ENCODE data around the gene PLCXD1.
"Not testable (repeated sequence)": the region's sequence is repeated elsewhere in the genome, so short reads cannot be mapped to it uniquely, and the experiment has no call there.

Gene PLCXD1

GRCh38 chrX:318068-318738, 37.0 kb downstream of the PLCXD1 start:
- no peak for DNase-seq

- no peak for DNase-seq
These were observed 37.8 kb downstream of the PLCXD1 start, which contains the start of gene GTPBP6 for GRCh38 chrX:318739-319578. GTPBP6 (minus strand) TSS chrX:318796; CDS start chrX:318787, 9 bp downstream.

GRCh38 chrX:319579-320125, 38.5 kb downstream of the PLCXD1 start:
- no peak for DNase-seq

GRCh38 chrX:320126-320783, 39.1 kb downstream of the PLCXD1 start:
- DNase-seq: no peak

- DNase-seq: no peak
These were observed 42.8 kb downstream of the PLCXD1 start for GRCh38 chrX:323721-324628.

GRCh38 chrX:324664-325063, 43.5 kb downstream of the PLCXD1 start:
- DNase-seq: not testable (repeated sequence)

- DNase-seq: no peak
These were observed 46.5 kb downstream of the PLCXD1 start for GRCh38 chrX:327660-328126.

- DNase-seq: no peak
These were observed 48.2 kb downstream of the PLCXD1 start for GRCh38 chrX:329291-329910.

GRCh38 chrX:330141-330725, 49.1 kb downstream of the PLCXD1 start:
- not testable (repeated sequence) for DNase-seq

- DNase-seq: no peak
These were observed 49.6 kb downstream of the PLCXD1 start for GRCh38 chrX:330726-331150.

GRCh38 chrX:331151-331824, 50.1 kb downstream of the PLCXD1 start:
- no peak for DNase-seq

GRCh38 chrX:331825-332495, 50.8 kb downstream of the PLCXD1 start:
- DNase-seq: no peak

GRCh38 chrX:332496-332860, 51.3 kb downstream of the PLCXD1 start:
- DNase-seq: no peak

- no peak for DNase-seq
These were observed 51.9 kb downstream of the PLCXD1 start for GRCh38 chrX:332916-333610.

GRCh38 chrX:333611-334311, 52.6 kb downstream of the PLCXD1 start:
- DNase-seq: no peak

- DNase-seq: no peak
These were observed 53.2 kb downstream of the PLCXD1 start for GRCh38 chrX:334331-334891.

GRCh38 chrX:334971-335757, 54.0 kb downstream of the PLCXD1 start:
- no peak for DNase-seq

- no peak for DNase-seq
These were observed 54.6 kb downstream of the PLCXD1 start for GRCh38 chrX:335758-336155.

Data from NCI-H187 treated with DMSO at 0.1 percent for 48 hours (cell line).